ENCODE results near the gene PHF13.

PHF13 gene

GRCh38 chr1:6613361-6614018 lies at the start of gene PHF13:
TSS of gene PHF13 (plus strand) at chr1:6613731. CDS start at chr1:6614067, 336 bp downstream.
- H3K4me3 ChIP-seq (ENCODE audit: low read depth, low read length): peak within 1 kb of the TSS; percentile 62
- DNase-seq (ENCODE audit: low read depth): peak; percentile 99
- TF ChIP-seq MYC (IDR thresholded peaks at IDR 0.05; ENCODE audit: low read depth, low read length) (peak; percentile 84), POLR2A (IDR thresholded peaks at IDR 0.05; ENCODE audit: extremely low read depth, insufficient read length) (peak; percentile 16)
- TF ChIP-seq, protein P1, sequence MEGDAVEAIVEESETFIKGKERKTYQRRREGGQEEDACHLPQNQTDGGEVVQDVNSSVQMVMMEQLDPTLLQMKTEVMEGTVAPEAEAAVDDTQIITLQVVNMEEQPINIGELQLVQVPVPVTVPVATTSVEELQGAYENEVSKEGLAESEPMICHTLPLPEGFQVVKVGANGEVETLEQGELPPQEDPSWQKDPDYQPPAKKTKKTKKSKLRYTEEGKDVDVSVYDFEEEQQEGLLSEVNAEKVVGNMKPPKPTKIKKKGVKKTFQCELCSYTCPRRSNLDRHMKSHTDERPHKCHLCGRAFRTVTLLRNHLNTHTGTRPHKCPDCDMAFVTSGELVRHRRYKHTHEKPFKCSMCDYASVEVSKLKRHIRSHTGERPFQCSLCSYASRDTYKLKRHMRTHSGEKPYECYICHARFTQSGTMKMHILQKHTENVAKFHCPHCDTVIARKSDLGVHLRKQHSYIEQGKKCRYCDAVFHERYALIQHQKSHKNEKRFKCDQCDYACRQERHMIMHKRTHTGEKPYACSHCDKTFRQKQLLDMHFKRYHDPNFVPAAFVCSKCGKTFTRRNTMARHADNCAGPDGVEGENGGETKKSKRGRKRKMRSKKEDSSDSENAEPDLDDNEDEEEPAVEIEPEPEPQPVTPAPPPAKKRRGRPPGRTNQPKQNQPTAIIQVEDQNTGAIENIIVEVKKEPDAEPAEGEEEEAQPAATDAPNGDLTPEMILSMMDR (IDR thresholded peaks at IDR 0.05; ENCODE audit: low read depth, low read length): no peak
- TF ChIP-seq, protein P2, sequence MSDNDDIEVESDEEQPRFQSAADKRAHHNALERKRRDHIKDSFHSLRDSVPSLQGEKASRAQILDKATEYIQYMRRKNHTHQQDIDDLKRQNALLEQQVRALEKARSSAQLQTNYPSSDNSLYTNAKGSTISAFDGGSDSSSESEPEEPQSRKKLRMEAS (IDR thresholded peaks at IDR 0.05; ENCODE audit: low read depth, low read length): peak; percentile 57

- DNase-seq (ENCODE audit: low read depth): no peak
- no peak overlapping the region for H3K4me3 ChIP-seq (ENCODE audit: low read depth, low read length)
- TF ChIP-seq, protein P1 (IDR thresholded peaks at IDR 0.05; ENCODE audit: low read depth, low read length): no peak
- TF ChIP-seq MYC (IDR thresholded peaks at IDR 0.05; ENCODE audit: low read depth, low read length) (no peak), POLR2A (IDR thresholded peaks at IDR 0.05; ENCODE audit: extremely low read depth, insufficient read length) (no peak)
- TF ChIP-seq, protein P2 (IDR thresholded peaks at IDR 0.05; ENCODE audit: low read depth, low read length): no peak
Observed at GRCh38 chr1:6569033-6569432, 44.5 kb upstream of the PHF13 start.

DNA sequence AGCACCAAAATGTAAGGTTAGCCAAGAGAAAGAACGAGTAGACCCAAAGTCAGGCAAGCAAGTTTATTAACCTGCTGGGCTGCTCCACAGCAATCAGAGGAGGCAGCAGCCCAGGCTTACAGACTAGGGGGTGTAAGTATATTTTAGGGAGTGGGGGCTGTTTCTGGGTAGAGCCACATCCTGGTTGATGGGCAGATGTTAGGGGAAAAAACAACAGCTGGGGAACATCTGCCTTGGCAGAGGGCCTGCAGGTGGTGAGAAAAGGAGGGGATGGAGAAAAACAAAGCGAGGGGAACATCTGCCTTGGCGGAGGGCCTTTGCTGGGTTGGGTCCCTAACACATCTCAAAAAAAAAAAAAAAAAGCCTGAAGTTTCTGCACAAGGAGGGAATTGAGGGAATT lies 43.4 kb upstream of the PHF13 start:
- TF ChIP-seq POLR2A (IDR thresholded peaks at IDR 0.05; ENCODE audit: extremely low read depth, insufficient read length) (no peak), MYC (IDR thresholded peaks at IDR 0.05; ENCODE audit: low read depth, low read length) (no peak)
- TF ChIP-seq, protein P2 (IDR thresholded peaks at IDR 0.05; ENCODE audit: low read depth, low read length): no peak
- TF ChIP-seq, protein P1 (IDR thresholded peaks at IDR 0.05; ENCODE audit: low read depth, low read length): no peak
- no peak for DNase-seq (ENCODE audit: low read depth)
- no peak overlapping the region for H3K4me3 ChIP-seq (ENCODE audit: low read depth, low read length)

GRCh38 chr1:6570987-6571386 lies 42.5 kb upstream of the PHF13 start:
- TF ChIP-seq, protein P2 (IDR thresholded peaks at IDR 0.05; ENCODE audit: low read depth, low read length): no peak
- TF ChIP-seq POLR2A (IDR thresholded peaks at IDR 0.05; ENCODE audit: extremely low read depth, insufficient read length) (no peak), MYC (IDR thresholded peaks at IDR 0.05; ENCODE audit: low read depth, low read length) (no peak)
- TF ChIP-seq, protein P1 (IDR thresholded peaks at IDR 0.05; ENCODE audit: low read depth, low read length): no peak
- no peak overlapping the region for H3K4me3 ChIP-seq (ENCODE audit: low read depth, low read length)
- no peak for DNase-seq (ENCODE audit: low read depth)

DNA sequence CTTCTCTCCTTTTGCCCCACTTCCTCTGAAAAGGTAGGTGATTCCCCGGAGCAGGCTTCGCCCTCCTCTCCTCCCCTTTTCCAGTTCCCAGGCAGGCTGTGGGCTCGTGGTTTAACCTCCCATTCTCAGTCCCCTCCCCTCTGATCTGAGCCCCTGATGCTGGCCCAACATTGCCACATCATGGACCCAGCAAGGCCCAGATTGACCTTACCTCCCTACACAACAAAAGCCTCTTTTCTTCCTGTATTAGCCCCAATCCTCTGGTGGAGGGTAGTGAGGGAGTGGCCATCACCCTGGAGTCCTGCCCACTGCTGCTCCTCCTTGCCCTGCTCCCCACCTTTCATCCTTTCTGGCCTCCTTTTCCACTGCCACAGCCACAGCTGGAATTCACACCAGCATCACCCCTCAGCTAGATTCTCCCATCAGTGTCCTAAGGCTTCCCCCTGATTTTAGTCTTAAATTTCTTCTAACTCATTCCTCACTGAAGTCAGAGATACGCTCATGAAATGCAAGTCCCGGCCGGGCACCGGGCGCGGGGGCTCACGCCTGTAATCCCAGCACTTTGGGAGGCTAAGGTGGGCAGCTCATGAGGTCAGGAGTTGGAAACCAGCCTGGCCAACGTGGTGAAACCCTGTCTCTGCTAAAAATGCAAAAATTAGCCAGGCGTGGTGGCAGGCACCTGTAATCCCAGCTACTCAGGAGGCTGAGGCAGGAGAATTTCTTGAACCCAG lies 40.7 kb upstream of the PHF13 start:
- no peak overlapping the region for H3K4me3 ChIP-seq (ENCODE audit: low read depth, low read length)
- no peak for DNase-seq (ENCODE audit: low read depth)
- no peak for TF ChIP-seq MYC (IDR thresholded peaks at IDR 0.05; ENCODE audit: low read depth, low read length)
- TF ChIP-seq POLR2A (IDR thresholded peaks at IDR 0.05; ENCODE audit: extremely low read depth, insufficient read length): no peak
- TF ChIP-seq, protein P1 (IDR thresholded peaks at IDR 0.05; ENCODE audit: low read depth, low read length): no peak
- TF ChIP-seq, protein P2 (IDR thresholded peaks at IDR 0.05; ENCODE audit: low read depth, low read length): no peak
